Stimulated activated CD4-positive, alpha-beta T cell treated with anti-CD3 and anti-CD28 coated beads, TNF-alpha, amount 100 ng/mL, for 48 hours (primary cell): Measurements from ENCODE around the gene BCL10.

ENCODE experiments used
- DNase-seq, 3 donors: peaks; one replicate each; pipeline ENCODE4 v3.0.0-alpha.2; 2020; ENCODE audit warnings: low read depth in 3 of 3

Gene BCL10

GRCh38 chr1:85297855-85298629, 21.6 kb upstream of the BCL10 start:
- peak; percentile 57 to 79 (median 61) for DNase-seq

DNA sequence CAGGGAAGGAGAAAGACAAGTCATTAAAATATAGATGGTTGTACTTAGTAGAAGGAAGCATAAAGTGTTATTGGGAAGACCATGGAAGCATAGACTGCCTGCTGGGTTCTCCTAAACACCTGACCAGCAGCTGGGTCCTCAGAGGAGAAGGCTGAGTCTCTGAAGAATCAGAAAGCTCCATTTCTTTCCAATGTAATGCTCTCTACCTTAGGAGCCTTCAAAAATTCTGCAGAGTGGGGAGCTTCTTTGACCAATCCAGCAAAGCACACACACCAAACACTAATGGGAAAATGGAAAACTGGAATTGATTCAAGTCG, 21.1 kb upstream of the BCL10 start:
- DNase-seq: no peak

GRCh38 chr1:85296980-85297379, 20.5 kb upstream of the BCL10 start:
- no peak for DNase-seq

DNA sequence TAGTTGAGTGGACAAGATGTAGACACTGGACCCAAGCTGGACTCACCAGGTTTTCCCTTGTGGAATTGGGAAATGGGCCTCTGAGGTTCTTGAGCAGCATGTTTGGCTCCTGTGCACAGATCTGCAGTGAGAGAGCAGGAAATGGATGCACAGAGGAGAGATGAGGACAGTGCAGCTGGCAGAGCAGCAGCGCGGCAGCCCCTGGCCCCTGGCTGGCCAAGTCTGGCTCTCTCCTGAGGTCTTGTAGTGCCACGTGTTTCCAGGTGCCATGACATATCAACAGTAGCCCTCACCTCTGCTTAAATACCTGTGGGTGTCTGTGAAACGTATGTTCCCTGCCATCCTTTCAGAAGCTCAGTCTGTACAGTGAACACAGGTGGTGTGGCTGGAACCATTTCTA, 19.2 kb upstream of the BCL10 start:
- DNase-seq: no peak

DNA sequence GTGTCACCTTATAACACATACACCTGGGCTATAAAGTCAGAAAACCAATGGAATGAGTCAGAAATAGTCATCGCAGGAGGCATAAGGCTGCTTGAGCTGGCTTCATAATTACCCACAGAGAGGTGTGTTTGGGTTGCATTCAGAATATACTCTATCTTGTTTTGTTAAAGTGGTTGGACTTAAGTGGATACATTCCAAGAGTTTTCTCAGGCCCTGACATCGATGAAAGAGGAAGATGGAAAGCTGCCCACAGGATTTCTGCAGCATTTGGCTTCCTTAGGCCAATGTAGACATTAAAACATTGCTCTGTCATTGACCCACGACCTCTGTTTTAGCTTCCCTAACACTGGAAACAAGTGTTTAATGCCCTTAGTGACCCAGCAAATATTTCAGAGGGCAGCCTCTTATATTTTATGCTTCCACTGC, 18.6 kb upstream of the BCL10 start:
- no peak for DNase-seq

DNA sequence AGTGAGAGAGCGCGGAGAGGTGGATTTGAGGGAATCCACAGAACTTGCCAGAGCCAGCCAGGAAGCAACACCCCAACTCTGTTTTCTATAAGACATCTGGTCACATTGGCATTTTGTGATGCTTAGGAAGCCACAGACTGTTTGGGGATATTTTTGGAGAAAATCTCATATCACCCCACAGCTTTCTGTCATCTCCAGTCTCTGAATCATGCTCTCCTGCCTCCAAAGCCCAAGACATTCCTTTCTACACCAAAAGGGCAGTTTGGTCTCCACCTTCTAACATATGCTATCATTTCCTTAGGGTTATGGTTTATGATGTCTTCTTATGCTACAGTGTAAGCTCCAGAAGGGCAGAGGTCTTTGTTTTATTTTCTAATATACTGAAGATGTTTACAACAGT, 14.4 kb upstream of the BCL10 start:
- DNase-seq: no peak

DNA sequence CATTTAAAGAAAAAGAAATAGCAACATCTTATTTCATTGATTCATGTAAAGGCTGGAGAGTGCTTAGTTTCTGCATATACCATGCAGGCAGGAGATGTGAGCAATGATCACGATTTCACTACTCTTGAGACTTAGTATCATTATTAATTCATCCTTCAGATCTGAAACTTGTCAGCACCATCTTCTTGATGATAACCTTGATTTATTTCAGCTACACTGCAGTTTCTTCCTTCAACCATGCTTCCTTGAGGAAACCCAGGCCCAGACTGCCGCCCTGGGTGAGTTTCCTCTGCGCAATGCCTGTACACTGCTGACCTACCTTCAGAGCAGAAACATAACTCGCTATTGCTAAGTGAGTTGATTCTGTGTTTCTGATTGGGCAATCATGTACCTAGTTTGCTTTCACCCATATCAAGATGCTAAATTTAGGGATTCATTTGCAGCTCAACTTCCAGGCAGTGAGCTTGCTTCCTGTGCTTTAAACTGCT, 13.5 kb upstream of the BCL10 start:
- no peak for DNase-seq

DNA sequence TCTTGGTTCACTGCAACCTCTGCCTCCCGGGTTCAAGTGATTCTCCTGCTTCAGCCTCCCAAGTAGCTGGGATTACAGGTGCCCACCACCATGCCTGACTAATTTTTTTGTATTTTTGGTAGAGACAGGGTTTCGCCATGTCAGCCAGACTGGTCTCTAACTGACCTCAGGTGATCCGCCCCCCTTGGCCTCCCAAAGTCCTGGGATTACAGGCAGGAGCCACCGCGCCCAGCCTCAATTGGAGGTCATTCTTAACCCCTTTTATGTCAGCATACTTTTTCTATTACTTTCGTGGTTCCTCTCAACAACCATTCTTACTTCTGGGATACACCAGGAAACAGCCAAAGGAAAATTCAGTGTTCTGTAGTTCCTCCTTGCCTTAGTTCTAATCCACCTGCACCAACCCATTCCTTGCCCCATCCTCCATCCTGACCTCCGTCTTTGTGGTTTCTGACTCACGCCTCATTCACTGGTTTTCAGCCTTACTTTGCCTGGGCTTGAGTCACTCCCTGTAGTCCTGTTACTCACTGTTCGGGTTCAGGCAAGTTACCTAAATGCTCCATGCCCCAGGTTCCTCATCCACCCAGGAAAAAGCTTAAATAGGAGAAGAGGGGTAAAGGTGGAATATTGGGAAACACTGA, 12.9 kb upstream of the BCL10 start:
- peak in 2 of 3 donors; percentile 34 to 39 for DNase-seq

DNA sequence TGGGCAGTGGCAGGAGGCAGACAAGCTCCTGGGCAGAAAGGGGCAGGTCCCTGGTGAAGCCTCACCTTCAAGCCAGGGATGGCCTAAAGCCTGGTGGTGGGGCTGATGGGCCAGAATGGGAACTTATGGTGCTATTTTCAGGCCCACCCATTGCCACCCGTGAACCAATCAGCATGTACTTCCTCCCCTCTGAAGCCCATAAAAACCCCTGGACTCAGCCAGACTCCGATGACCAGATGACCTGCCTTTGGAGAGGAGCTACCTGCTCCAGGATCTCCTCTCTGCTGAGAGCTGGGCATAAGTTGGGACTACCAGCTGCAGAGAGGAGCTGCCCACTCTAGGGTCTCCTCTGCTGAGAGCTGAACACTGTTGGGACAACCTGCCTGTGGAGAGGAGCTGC, 7.8 kb upstream of the BCL10 start:
- no peak for DNase-seq

DNA sequence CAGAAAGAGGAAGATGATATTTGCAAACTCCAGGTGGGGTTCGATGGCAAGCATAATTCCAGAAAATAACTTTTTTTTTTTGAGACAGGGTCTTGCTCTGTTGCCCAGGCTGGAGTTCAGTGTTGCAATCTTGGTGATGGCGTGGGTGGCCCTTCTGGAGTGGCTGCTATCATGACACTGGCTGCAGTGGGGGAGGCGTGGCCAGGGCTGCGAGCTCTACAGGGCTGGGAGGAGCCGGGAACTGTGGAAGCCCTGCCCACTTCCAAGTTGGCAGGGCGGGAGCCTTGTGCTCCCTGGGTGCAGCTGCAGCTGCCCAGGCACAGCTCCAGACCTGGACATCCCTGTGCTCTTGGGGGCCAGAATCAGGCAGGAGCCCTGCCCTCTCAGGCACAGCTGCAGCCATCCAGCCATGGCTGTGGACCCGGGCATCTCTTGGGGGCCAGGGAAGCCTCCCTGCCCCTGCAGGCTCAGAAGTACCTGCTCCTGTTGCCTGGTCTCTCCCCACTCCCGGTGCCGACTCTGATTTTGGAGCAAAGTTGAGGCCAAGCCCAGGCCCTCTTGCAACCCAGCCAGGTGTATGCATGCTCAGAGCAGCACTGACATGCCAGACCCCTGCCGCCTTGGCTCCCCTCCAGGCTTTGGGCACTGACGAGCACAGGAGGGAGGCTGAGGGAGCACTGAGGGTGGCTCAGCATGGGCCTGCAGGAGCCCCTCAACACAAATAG, 7.2 kb upstream of the BCL10 start:
- no peak for DNase-seq

- no peak for DNase-seq
Observed at GRCh38 chr1:85282424-85282823, 6.0 kb upstream of the BCL10 start.

- DNase-seq: no peak
Observed at GRCh38 chr1:85280636-85281035, 4.2 kb upstream of the BCL10 start.

DNA sequence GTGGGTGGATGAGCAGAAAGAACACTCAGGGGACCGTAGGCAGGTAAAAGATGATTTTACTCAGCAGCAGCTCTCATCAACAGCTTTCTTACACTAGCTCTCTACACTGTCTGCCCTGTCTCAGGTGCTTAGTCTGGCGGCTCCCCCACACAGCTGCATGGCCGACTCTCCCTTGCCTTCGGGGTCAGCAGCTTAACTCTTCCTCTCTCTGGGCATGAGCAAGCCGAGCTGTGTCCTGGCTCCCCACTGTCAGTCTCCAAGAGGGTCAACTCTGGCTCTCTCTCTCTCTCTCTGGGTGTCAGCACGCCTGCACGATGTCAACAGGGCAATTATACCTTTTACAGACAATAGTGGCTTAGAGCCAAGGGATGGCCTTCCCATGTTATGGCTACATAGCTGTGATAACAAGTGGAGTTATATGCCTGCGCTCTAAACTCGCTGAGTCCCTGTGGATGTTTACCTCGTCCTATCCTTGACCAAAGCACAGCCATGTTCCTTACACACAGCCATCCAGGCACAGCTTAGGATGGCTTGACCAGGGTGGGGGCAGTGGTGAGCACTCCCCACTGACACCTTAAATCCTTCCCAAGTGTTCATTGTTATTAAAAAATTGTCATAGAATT, 3.1 kb upstream of the BCL10 start:
- DNase-seq: no peak

DNA sequence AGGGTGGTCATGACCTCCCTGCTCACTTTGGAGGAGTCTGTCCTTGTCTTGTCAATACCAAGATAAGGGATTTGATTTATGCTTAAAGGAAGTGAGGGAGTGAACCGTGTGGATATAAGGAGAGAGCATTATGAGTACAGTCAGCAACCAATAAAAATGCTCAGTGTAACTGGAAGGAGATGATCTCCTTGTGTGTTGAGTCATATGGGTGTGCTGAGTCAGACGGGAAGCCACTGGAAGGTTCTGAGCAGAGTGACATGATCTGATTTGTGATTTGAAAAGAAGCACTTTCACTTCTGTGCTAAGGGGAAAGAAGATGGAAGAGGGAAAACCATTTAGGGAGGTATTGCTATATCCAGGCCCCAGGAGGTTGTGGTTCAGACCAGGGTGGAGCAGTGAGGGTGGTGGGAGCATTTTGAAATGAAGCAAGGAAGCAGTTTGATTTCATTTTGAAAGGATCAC, 2.5 kb upstream of the BCL10 start:
- peak in 2 of 3 donors; percentile 40 to 48 for DNase-seq

- no peak for DNase-seq
Observed at GRCh38 chr1:85277802-85278201, 1.4 kb upstream of the BCL10 start.

GRCh38 chr1:85276978-85277639, 677 bp upstream of the BCL10 start:
- DNase-seq: no peak

GRCh38 chr1:85275701-85276214, 674 bp downstream of the BCL10 start:
- DNase-seq: no peak

DNA sequence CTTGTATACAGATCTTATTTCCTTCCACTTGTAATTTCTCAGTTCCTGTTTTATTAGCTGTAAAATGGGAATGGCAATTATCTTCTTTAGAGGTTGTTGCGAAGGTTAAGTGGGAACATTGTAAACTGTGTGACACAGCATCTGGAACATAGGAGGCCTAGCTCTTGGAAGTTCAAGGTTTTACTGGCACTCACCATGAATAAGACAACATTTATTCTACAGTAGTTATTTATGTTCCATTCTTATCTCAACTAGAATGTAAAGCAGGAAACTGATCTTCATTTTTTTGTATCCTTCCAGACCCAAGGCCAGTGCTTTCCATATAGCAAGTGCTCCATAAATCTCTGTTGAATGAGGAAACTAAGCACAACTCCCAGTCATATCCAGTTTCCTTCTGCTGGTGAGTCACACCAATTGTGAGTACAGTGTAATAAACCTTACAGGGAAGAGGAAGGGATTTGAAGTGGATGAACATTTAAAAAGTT, 1.4 kb downstream of the BCL10 start:
- no peak for DNase-seq

GRCh38 chr1:85273397-85273796, 3.0 kb downstream of the BCL10 start:
- DNase-seq: no peak

GRCh38 chr1:85268801-85269585, 7.4 kb downstream of the BCL10 start:
- DNase-seq: no peak

- no peak for DNase-seq
Observed at GRCh38 chr1:85267313-85267712, 9.1 kb downstream of the BCL10 start.
